ENCODE data around the gene DHX15. TPM values are rescaled to one million over a fixed set of nuclear protein-coding genes. Genes with fewer than 3 reads are reported as not detected.

The DHX15 gene
- total RNA-seq, 1 experiment from 2014 or later, result 229 TPM

- no peak for ATAC-seq
- no peaks in the 10 kb centered on the region for H3K27me3 ChIP-seq (ENCODE audit: low read length)
- peak; percentile 16 for DNase-seq
- peak; percentile 47 for TF ChIP-seq CTCF (conservative IDR thresholded peaks at IDR 0.05; ENCODE audit: low read depth, low read length)
- TF ChIP-seq EZH2 (IDR thresholded peaks at IDR 0.05; ENCODE audit: low read length, unreplicated experiment), result no peak
- H3K4me2 ChIP-seq (ENCODE audit: low read length), result no peak overlapping the region
- H2AFZ ChIP-seq (ENCODE audit: low read length), result no peak overlapping the region
- intact Hi-C loops (cut with micrococcal nuclease), result no loop called here
- no peaks in the 10 kb centered on the region for H3K9me2 ChIP-seq (replicated peaks; ENCODE audit: low read length)
- CTCF ChIA-PET, result no interaction called here
- no peaks in the 10 kb centered on the region for H3F3A ChIP-seq (ENCODE audit: low read length, unreplicated experiment)
- POLR2A ChIA-PET (ENCODE audit: unreplicated experiment), result no interaction called here
- no peaks in the 10 kb centered on the region for H3K9me3 ChIP-seq (ENCODE audit: low read length)
- no peaks in the 10 kb centered on the region for H3K79me2 ChIP-seq (ENCODE audit: low read length)
- H3K4me1 ChIP-seq (ENCODE audit: insufficient read depth, low read length), result no peaks in the 10 kb centered on the region
- H3K9ac ChIP-seq (ENCODE audit: low read length), result no peak overlapping the region
- H3K4me3 ChIP-seq (ENCODE audit: low read length), result no peak overlapping the region
- 0 out of 2 replicates have a peak, but pooled peaks cover 7% of the 10 kb centered on the region for H4K20me1 ChIP-seq (ENCODE audit: low read length)
- H3K36me3 ChIP-seq (ENCODE audit: low read depth, low read length), result peaks cover 10% of the 10 kb centered on the region; the same call in 1 of the 2 replicates
- H3K27ac ChIP-seq (ENCODE audit: low read length), result no peak overlapping the region
- BruUV-seq (replicated peaks), result TSS peak; percentile 2
Observed at GRCh38 chr4:24514808-24515207, 69.5 kb downstream of the DHX15 start.

- Histone ChIP-seq H2AFZ (ENCODE audit: low read length) (no peak overlapping the region), H3K4me2 (ENCODE audit: low read length) (no peak overlapping the region), H3K4me3 (ENCODE audit: low read length) (no peak overlapping the region), H3K4me1 (ENCODE audit: insufficient read depth, low read length) (no peaks in the 10 kb centered on the region), H3K27me3 (ENCODE audit: low read length) (no peaks in the 10 kb centered on the region), H3K79me2 (ENCODE audit: low read length) (no peaks in the 10 kb centered on the region), H3K36me3 (ENCODE audit: low read depth, low read length) (peaks cover 8% of the 10 kb centered on the region; the same call in 1 of the 2 replicates), H3F3A (ENCODE audit: low read length, unreplicated experiment) (no peaks in the 10 kb centered on the region), H4K20me1 (ENCODE audit: low read length) (0 out of 2 replicates have a peak, but pooled peaks cover 7% of the 10 kb centered on the region), H3K27ac (ENCODE audit: low read length) (no peak overlapping the region), H3K9me2 (replicated peaks; ENCODE audit: low read length) (no peaks in the 10 kb centered on the region), H3K9ac (ENCODE audit: low read length) (no peak overlapping the region), H3K9me3 (ENCODE audit: low read length) (no peaks in the 10 kb centered on the region)
- DNase-seq (no peak), ATAC-seq (no peak)
- ChIA-PET CTCF (no interaction called here), POLR2A (ENCODE audit: unreplicated experiment) (no interaction called here)
- TF ChIP-seq EZH2phosphoT487 (IDR thresholded peaks at IDR 0.05; ENCODE audit: borderline replicate concordance, low read length), result no peak
- TF ChIP-seq EZH2 (IDR thresholded peaks at IDR 0.05; ENCODE audit: low read length, unreplicated experiment), result no peak
- TF ChIP-seq CTCF (conservative IDR thresholded peaks at IDR 0.05; ENCODE audit: low read depth, low read length), result no peak
- intact Hi-C loops (cut with micrococcal nuclease), result no loop called here
- no TSS peak for BruUV-seq (replicated peaks)
Observed at GRCh38 chr4:24513718-24514117, 70.6 kb downstream of the DHX15 start.

GRCh38 chr4:24511371-24512063, 72.8 kb downstream of the DHX15 start:
- Histone ChIP-seq H3K4me2 (ENCODE audit: low read length) (no peak overlapping the region), H3K27ac (ENCODE audit: low read length) (no peak overlapping the region), H3K27me3 (ENCODE audit: low read length) (no peaks in the 10 kb centered on the region), H4K20me1 (ENCODE audit: low read length) (0 out of 2 replicates have a peak, but pooled peaks cover under 1% of the 10 kb centered on the region), H3K9me3 (ENCODE audit: low read length) (no peaks in the 10 kb centered on the region), H3K79me2 (ENCODE audit: low read length) (no peaks in the 10 kb centered on the region), H3K9me2 (replicated peaks; ENCODE audit: low read length) (no peaks in the 10 kb centered on the region), H3F3A (ENCODE audit: low read length, unreplicated experiment) (no peaks in the 10 kb centered on the region), H3K9ac (ENCODE audit: low read length) (no peak overlapping the region), H3K4me3 (ENCODE audit: low read length) (no peak overlapping the region), H3K36me3 (ENCODE audit: low read depth, low read length) (no peaks in the 10 kb centered on the region), H2AFZ (ENCODE audit: low read length) (no peak overlapping the region), H3K4me1 (ENCODE audit: insufficient read depth, low read length) (no peaks in the 10 kb centered on the region)
- ATAC-seq, result no peak
- DNase-seq, result no peak
- no peak for TF ChIP-seq EZH2 (IDR thresholded peaks at IDR 0.05; ENCODE audit: low read length, unreplicated experiment)
- no peak for TF ChIP-seq CTCF (conservative IDR thresholded peaks at IDR 0.05; ENCODE audit: low read depth, low read length)
- no peak for TF ChIP-seq EZH2phosphoT487 (IDR thresholded peaks at IDR 0.05; ENCODE audit: borderline replicate concordance, low read length)
- intact Hi-C loops (cut with micrococcal nuclease), result no loop called here
- CTCF ChIA-PET, result interaction anchor here (0.7 kb wide), 1 partner anchor 28 kb away, joined by 3 read pairs; no protein-coding TSS in a partner anchor
- BruUV-seq (replicated peaks), result no TSS peak
- POLR2A ChIA-PET (ENCODE audit: unreplicated experiment), result no interaction called here

Measured in PC-3 (cell line).